ENCODE results near the gene FRMD1. TPM values are rescaled to one million over a fixed set of nuclear protein-coding genes. Genes with fewer than 3 reads are reported as not detected.

The FRMD1 gene
- total RNA-seq, 1 experiment from 2014 or later, result 0.57 TPM

- Mint-ChIP-seq H3K36me3 (no peaks in the 10 kb centered on the region), H3K4me1 (peaks cover 34% of the 10 kb centered on the region), H3K27ac (no peak overlapping the region), H3K9me3 (peaks cover 7% of the 10 kb centered on the region), H3K27me3 (ENCODE audit: low read depth) (peaks cover 23% of the 10 kb centered on the region), H3K4me3 (no peak overlapping the region)
- no peak for DNase-seq (ENCODE audit: low spot score)
- no peak for TF ChIP-seq ATF3 (CRISPR knock-in tag; conservative IDR thresholded peaks at IDR 0.05)
- no peak for TF ChIP-seq ZNF263 (CRISPR knock-in tag; IDR thresholded peaks at IDR 0.05; ENCODE audit: low read depth)
- TF ChIP-seq ATF6 (CRISPR knock-in tag; IDR thresholded peaks at IDR 0.05), result no peak
- no peak for TF ChIP-seq GRHL2 (CRISPR knock-in tag; IDR thresholded peaks at IDR 0.05; ENCODE audit: insufficient replicate concordance, severe bottlenecking)
- TF ChIP-seq ZNF512 (CRISPR knock-in tag; IDR thresholded peaks at IDR 0.05; ENCODE audit: borderline replicate concordance), result no peak
- TF ChIP-seq ATF2 (CRISPR knock-in tag; IDR thresholded peaks at IDR 0.05; ENCODE audit: borderline replicate concordance, low read depth), result no peak
- no peak for TF ChIP-seq TEAD4 (CRISPR knock-in tag; IDR thresholded peaks at IDR 0.05)
- no peak for TF ChIP-seq RELA (CRISPR knock-in tag; IDR thresholded peaks at IDR 0.05; ENCODE audit: borderline replicate concordance)
- TF ChIP-seq ZSCAN18 (CRISPR knock-in tag; IDR thresholded peaks at IDR 0.05), result no peak
- TF ChIP-seq HMGXB4 (CRISPR knock-in tag; IDR thresholded peaks at IDR 0.05), result no peak
- TF ChIP-seq KAT7 (CRISPR knock-in tag; IDR thresholded peaks at IDR 0.05; ENCODE audit: borderline replicate concordance), result no peak
- no peak for TF ChIP-seq JAZF1 (CRISPR knock-in tag; IDR thresholded peaks at IDR 0.05)
- no peak for TF ChIP-seq USF1 (CRISPR knock-in tag; IDR thresholded peaks at IDR 0.05)
- no peak for TF ChIP-seq ZBTB21 (CRISPR knock-in tag; IDR thresholded peaks at IDR 0.05; ENCODE audit: borderline replicate concordance)
- TF ChIP-seq TP53 (CRISPR knock-in tag; IDR thresholded peaks at IDR 0.05), result no peak
- TF ChIP-seq RORB (CRISPR knock-in tag; IDR thresholded peaks at IDR 0.05), result no peak
- TF ChIP-seq NFYB (CRISPR knock-in tag; conservative IDR thresholded peaks at IDR 0.05; ENCODE audit: low read depth), result no peak
- TF ChIP-seq STAT6 (CRISPR knock-in tag; conservative IDR thresholded peaks at IDR 0.05; ENCODE audit: low read depth), result no peak
- no peak for TF ChIP-seq ELF4 (CRISPR knock-in tag; IDR thresholded peaks at IDR 0.05; ENCODE audit: low read depth)
- no peak for TF ChIP-seq AR (CRISPR knock-in tag; IDR thresholded peaks at IDR 0.05)
- CTCF ChIA-PET, result interaction anchor here (1.2 to 1.8 kb wide), 2 partner anchors 10 to 56 kb away, joined by 3 to 4 read pairs; no protein-coding TSS in a partner anchor
- ATAC-seq, result no peak
- POLR2A ChIA-PET, result no interaction called here
Measured at GRCh38 chr6:168127384-168127868, 48.4 kb upstream of the FRMD1 start.
